ENCODE results near the gene OR4C11.

Gene OR4C11

GRCh38 chr11:55607545-55607944 is at the start of gene OR4C11:
Gene OR4C11, minus strand, starts transcription at chr11:55607645. Its CDS starts 3,272 bp downstream, at chr11:55604373.
- no peak within 1 kb of the TSS for H3K4me2 ChIP-seq (ENCODE audit: low read length)

GRCh38 chr11:55655096-55655495 is 47.7 kb upstream of the OR4C11 start:
- Histone ChIP-seq H3K4me2 (ENCODE audit: low read length) (no peak overlapping the region), H3K27ac (ENCODE audit: low read length) (no peak overlapping the region), H3K9ac (ENCODE audit: low read length) (no peak overlapping the region), H3K4me3 (ENCODE audit: low read length) (no peak overlapping the region), H3K36me3 (replicated peaks; ENCODE audit: low read depth, low read length) (peaks cover 4% of the 10 kb centered on the region), H2AFZ (ENCODE audit: low read depth, low read length) (no peak overlapping the region), H3K4me1 (ENCODE audit: low read length) (peaks cover 26% of the 10 kb centered on the region), H3K27me3 (ENCODE audit: low read depth, low read length) (0 out of 2 replicates have a peak, but pooled peaks cover 5% of the 10 kb centered on the region), H3K79me2 (ENCODE audit: low read length) (no peaks in the 10 kb centered on the region), H4K20me1 (ENCODE audit: insufficient read depth, low read length) (no peaks in the 10 kb centered on the region), H3K9me3 (ENCODE audit: insufficient read depth, low read length) (no peaks in the 10 kb centered on the region)
- TF ChIP-seq CTCF (IDR thresholded peaks at IDR 0.05; ENCODE audit: low read depth, low read length): no peak
- no peak for TF ChIP-seq EZH2phosphoT487 (IDR thresholded peaks at IDR 0.05; ENCODE audit: low read depth)

More at GRCh38 chr11:55607545-55607944, at the start of gene OR4C11:
- no peak within 1 kb of the TSS for H2AFZ ChIP-seq (ENCODE audit: low read depth, low read length)
- H4K20me1 ChIP-seq (ENCODE audit: insufficient read depth, low read length): no peaks in the 10 kb centered on the region
- no peak within 1 kb of the TSS for H3K27ac ChIP-seq (ENCODE audit: low read length)
- H3K79me2 ChIP-seq (ENCODE audit: low read length): no peaks in the 10 kb centered on the region
- H3K4me1 ChIP-seq (ENCODE audit: low read length): no peaks in the 10 kb centered on the region
- H3K9me3 ChIP-seq (ENCODE audit: insufficient read depth, low read length): no peaks in the 10 kb centered on the region
- H3K9ac ChIP-seq (ENCODE audit: low read length): no peak within 1 kb of the TSS
- H3K27me3 ChIP-seq (ENCODE audit: low read depth, low read length): no peaks in the 10 kb centered on the region
- TF ChIP-seq EZH2phosphoT487 (IDR thresholded peaks at IDR 0.05; ENCODE audit: low read depth) (no peak), CTCF (IDR thresholded peaks at IDR 0.05; ENCODE audit: low read depth, low read length) (no peak)
- H3K4me3 ChIP-seq (ENCODE audit: low read length): no peak within 1 kb of the TSS
- H3K36me3 ChIP-seq (replicated peaks; ENCODE audit: low read depth, low read length): no peaks in the 10 kb centered on the region

- Histone ChIP-seq H3K27ac (ENCODE audit: low read length) (no peak overlapping the region), H2AFZ (ENCODE audit: low read depth, low read length) (no peak overlapping the region), H3K79me2 (ENCODE audit: low read length) (no peaks in the 10 kb centered on the region), H4K20me1 (ENCODE audit: insufficient read depth, low read length) (no peaks in the 10 kb centered on the region), H3K9ac (ENCODE audit: low read length) (no peak overlapping the region), H3K9me3 (ENCODE audit: insufficient read depth, low read length) (no peaks in the 10 kb centered on the region), H3K27me3 (ENCODE audit: low read depth, low read length) (0 out of 2 replicates have a peak, but pooled peaks cover 5% of the 10 kb centered on the region), H3K4me1 (ENCODE audit: low read length) (peaks cover 2% of the 10 kb centered on the region), H3K4me2 (ENCODE audit: low read length) (no peak overlapping the region), H3K36me3 (replicated peaks; ENCODE audit: low read depth, low read length) (peaks cover 4% of the 10 kb centered on the region), H3K4me3 (ENCODE audit: low read length) (no peak overlapping the region)
- no peak for TF ChIP-seq CTCF (IDR thresholded peaks at IDR 0.05; ENCODE audit: low read depth, low read length)
- no peak for TF ChIP-seq EZH2phosphoT487 (IDR thresholded peaks at IDR 0.05; ENCODE audit: low read depth)
Measured at GRCh38 chr11:55652560-55652959, 45.1 kb upstream of the OR4C11 start.

GRCh38 chr11:55648027-55648426 is 40.6 kb upstream of the OR4C11 start, which contains the start of gene OR4S2:
Gene OR4S2, plus strand, starts transcription at chr11:55648327. Its CDS starts 2,577 bp downstream, at chr11:55650904.
- Histone ChIP-seq H3K27me3 (ENCODE audit: low read depth, low read length) (no peaks in the 10 kb centered on the region), H4K20me1 (ENCODE audit: insufficient read depth, low read length) (no peaks in the 10 kb centered on the region), H3K4me2 (ENCODE audit: low read length) (no peak within 1 kb of the TSS), H3K4me1 (ENCODE audit: low read length) (no peaks in the 10 kb centered on the region), H3K9me3 (ENCODE audit: insufficient read depth, low read length) (no peaks in the 10 kb centered on the region), H3K9ac (ENCODE audit: low read length) (no peak within 1 kb of the TSS), H3K27ac (ENCODE audit: low read length) (no peak within 1 kb of the TSS), H2AFZ (ENCODE audit: low read depth, low read length) (no peak within 1 kb of the TSS), H3K4me3 (ENCODE audit: low read length) (no peak within 1 kb of the TSS), H3K79me2 (ENCODE audit: low read length) (no peaks in the 10 kb centered on the region), H3K36me3 (replicated peaks; ENCODE audit: low read depth, low read length) (no peaks in the 10 kb centered on the region)
- no peak for TF ChIP-seq EZH2phosphoT487 (IDR thresholded peaks at IDR 0.05; ENCODE audit: low read depth)
- no peak for TF ChIP-seq CTCF (IDR thresholded peaks at IDR 0.05; ENCODE audit: low read depth, low read length)
